C1 segment of cervical spinal cord (tissue), 14 donors: ENCODE data around the gene CAB39L.
"Not testable (repeated sequence)": the region's sequence is repeated elsewhere in the genome, so short reads cannot be mapped to it uniquely, and the experiment has no call there.

ENCODE experiments used
- DNase-seq, 14 donors: peaks; one replicate each; lab custom pipeline; 2025; lab: John Stamatoyannopoulos, UW

Gene CAB39L

DNA sequence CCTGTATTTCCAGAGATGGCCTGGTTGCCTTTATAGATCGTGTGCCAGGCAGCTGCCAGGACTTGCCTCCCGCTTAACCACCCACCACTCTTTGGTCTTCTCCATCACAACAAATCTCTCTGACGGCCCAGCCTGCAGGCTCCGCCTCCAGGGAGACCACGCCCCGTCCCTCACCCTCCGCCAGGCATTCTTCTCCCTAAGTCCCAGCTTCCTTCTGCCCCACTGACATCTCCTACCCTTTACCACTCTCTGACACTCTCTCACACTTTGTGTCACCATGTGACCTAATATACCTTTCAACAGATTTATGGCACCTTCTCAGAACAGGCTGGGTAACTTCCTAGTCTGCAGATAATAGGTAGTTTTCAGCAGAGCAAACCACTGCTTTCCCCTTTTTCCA lies 95.1 kb downstream of the CAB39L start:
- no peak for DNase-seq

DNA sequence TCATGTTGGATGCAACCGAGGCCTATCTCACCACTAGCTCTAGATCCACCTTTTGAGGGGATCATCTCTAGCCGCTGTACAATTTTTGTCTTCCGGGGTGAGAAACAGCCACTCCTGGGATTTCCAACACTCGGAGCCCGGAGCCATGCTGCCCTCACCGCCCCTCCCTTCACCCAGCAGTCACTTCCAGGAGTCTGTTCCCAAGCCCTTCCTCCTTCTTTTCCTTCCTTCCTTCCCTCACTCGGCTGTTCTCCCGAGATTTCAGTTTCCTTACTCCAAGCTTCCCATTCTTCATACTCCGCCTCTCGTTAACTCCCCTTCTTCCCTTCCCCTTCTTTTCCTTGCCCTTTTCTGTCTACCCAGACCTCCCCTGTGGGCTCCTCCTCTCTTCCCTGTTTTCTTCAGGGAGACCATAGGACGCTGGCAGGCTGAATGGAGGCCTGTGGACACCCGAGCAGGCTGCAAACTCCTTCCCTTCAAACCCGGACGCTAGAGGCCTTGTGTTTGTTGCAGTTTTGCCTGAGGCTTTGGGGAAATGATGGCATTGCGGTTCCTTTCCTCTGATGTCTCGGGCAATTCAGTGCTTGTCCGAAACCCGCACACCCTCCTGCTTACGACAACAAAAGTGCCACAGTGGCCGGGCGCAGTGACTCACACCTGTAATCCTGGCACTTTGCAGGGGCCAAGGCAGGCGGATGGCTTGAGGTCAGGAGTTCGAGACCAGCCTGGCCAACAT lies 96.0 kb downstream of the CAB39L start:
- DNase-seq, result no peak

DNA sequence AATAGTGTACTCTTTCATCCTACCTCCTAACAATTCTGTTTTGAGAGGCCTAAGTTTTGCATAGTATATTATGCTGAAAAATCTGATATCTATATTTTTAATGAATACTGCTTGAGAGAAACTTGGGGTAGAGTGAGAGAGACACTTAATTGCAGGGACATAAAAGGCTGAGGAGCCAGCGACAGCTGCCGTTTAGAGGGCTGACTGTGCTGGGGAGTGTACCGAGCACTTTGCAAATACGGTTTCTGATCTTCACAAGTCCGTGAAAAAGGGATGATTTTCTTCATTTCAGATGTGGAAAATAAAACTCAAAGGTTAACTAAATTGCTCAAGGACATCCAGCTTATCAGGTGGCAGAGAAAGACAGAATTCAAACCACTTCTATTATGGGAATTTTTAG lies 97.4 kb downstream of the CAB39L start:
- DNase-seq, result no peak

DNA sequence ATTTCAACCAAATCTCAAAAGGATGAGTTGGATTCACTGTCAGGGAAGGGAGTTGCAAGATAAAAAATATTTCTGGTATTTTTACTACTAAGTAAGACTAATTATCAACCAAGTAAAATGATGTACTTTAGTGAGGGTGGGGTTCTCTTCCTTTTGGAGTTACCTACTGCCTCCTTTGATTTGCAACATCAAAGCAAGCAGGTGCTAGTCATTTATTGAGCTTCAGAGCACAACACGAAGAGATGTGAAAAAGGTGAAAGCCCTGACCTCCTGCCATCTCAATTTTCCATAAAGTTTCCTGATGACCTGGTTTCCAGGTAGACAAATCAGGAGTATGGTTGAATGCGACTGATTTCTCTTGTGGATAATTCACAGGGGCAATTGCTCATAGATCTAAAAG lies 100.1 kb downstream of the CAB39L start:
- no peak for DNase-seq

DNA sequence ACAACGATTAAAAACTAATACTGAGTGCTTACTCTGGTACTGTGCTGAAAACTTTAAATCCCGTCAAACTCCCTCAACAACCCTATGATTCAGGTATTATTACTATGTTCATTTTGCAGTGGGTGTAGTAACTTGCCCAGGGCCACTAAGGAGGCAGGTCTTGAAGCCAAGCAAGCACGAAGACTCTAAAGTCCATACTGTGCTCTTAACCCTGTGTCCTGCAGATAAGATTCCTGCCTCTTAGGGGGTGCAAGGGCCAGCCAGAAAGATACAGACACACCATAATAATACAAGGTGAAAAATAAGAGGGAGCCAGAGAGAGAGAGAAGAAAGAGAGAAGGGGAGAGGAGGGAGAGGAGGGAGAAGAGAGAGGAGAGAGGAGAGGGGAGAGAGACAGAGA lies 100.6 kb downstream of the CAB39L start:
- DNase-seq, result no peak

DNA sequence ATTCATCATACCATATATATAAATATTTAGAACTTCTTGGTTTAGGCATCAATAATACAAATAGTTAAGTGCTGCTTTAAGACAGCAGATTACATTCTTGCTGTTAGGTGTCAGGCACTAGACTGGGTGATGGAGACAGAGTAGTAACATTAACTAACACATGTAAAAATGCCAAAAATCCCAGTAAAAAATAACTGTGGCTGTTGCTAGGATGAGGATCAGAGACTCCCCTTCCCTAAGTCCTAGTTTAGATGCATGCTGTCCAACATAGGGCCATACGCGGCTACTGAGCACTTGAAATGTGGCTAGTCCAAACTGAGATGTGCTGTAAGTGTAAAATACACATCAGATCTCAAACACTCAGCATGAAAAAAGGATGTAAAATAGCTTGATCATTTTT lies 101.4 kb downstream of the CAB39L start:
- no peak for DNase-seq

DNA sequence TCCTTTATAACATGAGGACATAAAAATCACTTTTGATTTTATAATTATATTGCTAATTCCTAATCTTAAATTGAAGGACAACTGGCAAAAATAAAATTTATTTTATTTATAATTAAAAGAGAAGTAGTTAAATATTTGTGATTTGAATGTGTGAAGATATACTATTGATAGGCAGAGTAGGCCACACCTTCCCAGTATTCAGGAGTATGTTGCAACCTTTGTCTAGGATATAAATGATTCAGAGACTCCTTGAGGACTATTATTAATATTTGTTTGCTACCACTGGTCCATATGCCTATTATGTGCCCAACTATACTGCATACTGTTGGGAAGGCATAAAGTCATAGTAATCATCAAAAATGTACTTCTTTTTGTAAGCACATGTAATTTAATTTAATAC lies 101.9 kb downstream of the CAB39L start:
- no peak for DNase-seq

DNA sequence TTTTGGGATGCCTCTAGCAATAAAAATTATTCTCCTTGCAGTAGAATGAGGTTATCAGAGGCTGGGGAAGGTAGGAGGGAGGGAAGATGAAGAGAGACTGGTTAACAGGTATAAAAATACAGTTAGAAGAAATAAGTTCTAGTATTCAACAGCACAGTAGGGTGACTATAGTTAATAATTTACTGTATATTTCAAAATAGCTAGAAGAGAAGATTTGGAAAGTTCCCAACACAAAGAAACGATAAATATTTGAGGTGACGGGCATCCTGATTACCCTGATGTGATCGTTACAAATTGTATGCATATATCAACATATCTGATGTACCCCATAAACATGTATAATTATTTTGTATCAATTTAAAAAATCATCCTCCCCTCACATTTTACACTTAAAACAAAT lies 102.3 kb downstream of the CAB39L start:
- no peak for DNase-seq

DNA sequence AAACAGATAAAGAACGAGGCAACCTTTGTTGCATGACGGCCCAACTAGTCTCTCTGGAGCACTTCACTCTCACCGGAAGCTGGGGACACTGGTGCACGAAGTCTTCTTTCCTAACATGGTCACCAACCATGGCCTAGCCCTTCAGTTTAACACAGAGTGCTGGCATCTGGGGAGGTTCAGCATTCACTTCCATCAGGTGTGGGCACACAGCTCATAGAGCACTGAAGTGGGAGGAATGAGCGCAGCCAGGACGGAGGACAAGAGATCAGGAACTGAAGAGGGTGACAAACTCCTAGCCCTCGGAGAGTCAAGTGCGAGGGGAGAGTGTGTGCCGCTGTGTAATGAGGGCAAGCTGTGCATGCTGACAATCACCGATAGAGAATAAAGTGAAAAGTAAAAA lies 103.7 kb downstream of the CAB39L start:
- no peak for DNase-seq

DNA sequence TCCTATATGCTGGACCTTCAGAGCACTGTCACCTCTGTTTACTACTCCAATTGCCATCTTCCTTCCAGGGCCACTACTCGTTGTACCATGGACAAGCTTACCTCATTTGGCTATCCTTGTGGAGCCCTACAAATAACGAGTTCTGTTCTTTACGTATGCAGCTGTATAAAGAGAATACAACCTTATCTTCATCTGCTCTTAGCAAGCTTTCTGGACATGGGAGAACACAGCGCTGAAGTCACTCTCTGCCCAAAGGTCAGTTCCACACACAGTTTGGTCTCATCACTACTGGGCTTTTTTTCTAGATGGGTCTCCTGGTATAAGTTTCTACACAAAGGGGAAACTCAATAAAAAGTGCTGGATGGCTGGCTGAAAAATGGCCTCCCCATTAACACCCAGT lies 107.2 kb downstream of the CAB39L start:
- DNase-seq, result no peak

DNA sequence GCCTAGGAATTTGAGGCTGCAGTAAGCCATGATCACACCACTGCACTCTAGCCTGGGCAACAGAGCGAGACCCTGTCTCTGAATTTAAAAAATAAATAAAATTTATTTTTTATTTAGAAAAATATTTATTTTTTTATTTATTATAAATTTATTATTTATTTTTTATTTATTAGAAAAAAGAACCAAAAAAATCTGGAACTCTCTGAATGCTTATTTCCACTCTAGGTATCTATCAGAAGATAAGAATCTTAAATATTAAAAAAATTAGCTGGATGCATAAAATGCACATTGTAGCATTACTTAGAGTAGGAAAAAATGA lies 113.4 kb downstream of the CAB39L start:
- DNase-seq, result no peak

DNA sequence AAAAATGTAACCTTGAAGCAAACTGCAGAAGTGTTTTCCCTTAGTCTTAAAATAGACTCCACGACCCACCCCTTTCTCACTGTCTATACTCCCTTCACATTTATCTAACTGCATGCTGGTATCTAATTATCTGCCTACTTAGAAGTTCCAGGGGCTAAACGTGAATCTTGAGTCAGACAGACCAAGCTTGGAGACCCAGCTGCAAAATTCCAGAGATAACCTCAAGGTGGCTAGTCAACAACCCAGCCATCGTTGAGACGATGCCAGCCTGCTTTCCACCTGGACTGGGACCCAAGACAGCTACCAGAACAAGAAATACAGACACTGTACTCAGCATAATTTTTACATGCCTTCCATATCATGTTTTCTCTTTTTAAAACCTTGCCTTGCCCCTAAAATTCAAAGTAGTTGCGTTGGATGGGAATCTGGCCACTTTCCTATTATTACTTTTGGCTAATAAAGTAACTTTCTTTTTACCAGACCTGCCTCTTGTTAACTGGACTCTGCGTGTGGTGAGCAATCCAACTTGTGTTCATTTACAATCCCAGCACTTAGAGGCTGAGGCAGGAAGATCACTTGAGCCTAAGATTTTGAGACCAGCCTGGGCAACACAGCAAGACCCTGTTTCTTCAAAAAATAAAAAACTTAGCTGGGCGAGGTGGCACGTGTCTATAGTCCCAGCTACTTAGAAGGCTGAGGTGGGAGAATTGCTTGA lies 113.9 kb downstream of the CAB39L start:
- no peak for DNase-seq

DNA sequence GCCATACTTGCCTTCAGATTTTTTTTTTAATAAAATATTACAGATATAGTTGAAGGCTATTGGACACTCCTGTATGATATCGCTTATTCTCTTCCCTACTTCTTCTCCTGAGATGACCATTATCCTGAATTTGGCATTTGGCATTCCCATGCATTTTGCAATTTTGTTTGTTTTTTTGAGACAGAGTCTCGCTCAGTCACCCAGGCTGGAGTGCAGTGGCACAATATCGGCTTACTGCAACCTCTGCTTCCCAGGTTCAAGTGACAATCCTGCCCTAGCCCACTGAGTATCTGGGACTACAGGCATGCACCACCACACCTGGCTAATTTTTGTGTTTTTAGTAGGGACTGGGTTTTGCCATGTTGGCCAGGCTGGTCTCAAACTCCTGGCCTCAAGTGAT lies 116.7 kb downstream of the CAB39L start:
- DNase-seq, result not testable (repeated sequence)

DNA sequence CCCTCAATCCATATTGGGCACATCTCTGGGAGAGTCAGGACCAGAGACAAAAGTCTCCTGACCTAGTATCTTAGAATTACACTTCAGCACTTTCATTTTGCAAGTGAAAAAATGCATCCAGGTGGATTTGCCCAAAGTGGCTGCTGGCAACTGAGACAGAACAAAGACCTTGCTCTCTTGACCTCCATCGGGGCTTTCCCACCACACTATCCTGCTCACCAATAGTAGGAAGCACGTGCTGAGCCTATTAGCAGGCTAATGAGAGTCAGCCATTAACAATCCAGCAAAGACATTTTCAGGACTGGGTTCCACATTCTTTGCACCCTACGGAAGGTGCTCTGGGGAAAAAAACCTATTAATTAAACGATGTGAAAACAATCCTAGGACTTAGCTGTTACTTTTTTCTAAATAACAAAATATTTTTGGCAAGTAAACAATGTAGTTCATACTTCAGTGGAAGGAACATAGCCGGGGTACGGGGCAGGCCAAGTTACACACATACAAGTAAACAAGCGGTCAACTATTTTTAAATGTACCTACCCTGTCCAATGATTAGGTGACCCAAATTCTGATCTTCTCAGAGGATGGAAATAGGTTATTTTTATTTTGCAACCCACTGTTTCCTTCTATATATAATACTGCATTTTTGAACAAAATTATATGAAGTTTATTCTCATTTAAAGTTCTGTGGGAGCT lies 117.5 kb downstream of the CAB39L start:
- DNase-seq, result no peak

DNA sequence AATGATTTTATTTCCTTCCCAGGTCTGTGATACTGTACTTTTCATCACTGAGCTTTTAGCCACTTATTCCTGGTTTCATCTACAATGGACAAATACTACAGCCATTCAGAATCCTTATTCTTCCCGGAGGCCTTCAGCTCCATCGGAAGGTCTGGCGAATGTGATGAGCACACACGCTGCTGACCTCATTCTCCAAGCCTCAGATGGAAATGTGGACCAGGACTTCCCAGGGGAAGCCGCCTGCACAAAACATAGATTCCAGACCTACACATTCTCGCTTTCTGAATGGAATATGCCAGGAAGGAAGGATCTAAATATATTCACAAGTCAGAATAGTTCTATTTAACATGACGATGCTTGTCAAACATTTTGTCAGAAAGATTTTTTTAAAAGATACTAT lies 120.5 kb downstream of the CAB39L start:
- DNase-seq, result no peak

DNA sequence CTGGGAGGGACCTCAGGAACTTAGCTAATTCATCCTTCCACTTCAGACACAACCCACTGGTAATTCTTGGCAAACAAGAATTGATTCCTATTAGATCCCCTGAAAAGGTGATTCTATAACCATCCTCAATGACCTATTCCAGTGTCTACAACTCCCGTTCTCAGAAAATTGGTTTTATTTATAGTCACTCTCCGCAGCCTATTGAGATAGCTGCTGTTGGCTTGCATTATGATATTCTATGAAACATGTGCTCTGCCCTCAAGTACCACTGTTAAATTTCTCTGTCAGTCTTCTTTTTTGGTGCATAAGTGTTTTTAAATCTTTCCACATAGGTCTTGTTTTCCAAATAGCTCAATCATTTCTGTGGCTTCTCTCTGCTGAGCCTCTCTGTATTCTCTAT lies 121.2 kb downstream of the CAB39L start:
- DNase-seq, result no peak

DNA sequence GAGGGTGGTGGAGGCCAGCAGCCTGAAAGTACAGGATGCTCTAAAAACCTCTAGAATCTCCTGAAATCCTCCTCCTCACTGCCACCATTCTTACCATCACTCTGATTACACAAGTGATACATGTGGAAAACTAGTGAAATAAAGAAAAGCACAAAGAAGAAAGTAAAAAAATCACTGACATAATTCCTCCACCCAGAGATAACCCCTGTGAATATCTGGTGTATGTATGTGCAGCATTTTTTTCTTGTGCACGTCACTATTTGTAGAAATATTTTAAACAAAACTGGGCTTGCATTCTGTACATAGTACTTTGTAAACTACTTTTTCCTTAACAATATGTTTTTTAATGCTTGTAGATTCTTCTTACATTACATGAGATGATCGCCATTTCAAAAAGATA lies 122.9 kb downstream of the CAB39L start:
- no peak for DNase-seq

DNA sequence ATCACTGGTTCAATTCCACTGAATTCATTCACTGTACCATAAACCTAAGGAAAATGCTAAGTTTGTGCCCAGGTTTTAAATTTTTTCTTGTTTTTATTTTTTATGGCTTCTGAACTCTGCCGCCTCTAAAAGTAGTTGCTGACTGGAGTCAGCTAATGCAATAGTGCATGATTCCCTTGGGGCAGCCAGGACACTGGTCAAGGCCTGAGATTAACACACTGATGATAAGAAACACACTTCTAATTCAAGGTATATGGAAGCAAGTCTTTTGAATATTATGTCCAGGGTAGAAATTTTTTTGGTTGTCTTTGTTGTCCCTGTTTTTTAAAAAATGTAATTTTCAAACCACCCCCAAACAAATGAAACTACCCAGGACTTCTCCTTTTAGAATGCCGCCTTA lies 123.9 kb downstream of the CAB39L start:
- DNase-seq, result no peak

DNA sequence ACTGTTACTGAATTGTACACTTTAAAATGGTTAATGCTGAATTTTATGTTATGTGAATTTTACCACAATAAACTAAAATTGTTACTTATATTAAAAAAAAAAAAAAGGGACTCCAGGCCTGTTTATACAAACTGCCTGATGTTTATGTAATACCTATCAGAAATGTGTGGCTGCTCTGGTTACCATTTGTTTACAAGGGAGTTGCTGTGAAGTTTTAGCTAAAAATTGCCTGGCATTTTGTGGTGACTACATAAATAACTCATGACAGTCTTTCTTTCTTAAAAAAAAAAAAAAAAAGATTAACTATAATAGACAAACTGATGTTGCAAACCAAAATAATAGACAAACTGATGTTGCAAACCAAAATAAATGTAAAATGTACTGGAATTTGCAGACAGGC lies 124.3 kb downstream of the CAB39L start:
- DNase-seq, result no peak

DNA sequence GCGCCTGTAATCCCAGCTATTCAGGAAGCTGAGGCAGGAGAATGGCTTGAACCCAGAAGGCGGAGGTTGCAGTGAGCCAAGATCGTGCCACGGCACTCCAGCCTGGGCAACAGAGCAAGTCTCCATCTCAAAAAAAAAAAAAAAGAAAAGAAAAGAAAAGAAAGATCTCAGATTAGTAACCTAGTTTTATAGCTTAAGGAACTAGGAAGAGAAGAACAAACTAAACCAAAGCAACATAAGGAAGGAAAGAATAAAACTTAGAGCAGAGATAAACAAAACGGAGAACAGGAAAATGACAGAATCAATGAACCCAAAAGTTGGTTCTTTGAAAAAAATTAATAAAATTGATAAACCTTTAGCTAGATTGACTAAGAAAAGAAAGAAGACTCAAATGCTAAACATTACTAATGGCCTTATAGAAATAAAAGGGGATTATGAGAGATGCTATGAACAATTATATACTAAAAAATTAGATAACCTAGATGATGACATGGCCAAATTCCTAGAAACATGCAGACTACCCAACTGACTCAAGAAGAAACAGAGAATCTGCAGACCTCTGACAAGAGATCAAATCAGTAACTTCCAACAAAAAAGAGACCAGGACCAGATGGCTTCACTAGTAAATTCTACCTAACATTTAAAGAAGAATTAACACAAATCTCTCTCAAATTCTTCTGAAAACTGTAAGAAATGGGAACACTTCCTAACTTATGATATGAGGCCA lies 127.9 kb downstream of the CAB39L start:
- DNase-seq, result no peak

DNA sequence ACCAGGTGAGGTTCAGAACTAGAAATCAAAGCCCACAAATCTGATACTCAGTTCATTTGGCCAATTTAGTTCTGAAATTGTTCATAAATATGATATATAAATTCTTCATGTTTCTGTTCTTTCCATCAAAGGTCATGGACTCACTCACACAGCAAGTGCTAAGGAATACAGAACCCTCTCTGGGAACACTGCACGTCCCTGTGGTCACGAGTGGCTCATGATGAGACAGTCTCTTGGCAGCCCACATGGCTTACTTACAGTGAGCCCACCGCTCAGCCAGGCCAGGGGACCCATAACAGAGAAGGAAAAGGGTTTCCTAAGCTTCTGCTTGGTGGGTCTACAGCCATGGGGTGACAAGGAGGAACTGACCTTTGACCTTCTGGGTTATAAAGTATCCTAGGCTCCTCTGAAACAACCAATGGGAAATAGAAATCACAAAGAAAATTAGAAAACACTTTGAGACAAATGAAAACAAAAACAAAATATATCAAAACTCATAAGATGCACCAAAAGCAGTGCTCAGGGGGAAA lies 128.8 kb downstream of the CAB39L start:
- no peak for DNase-seq

DNA sequence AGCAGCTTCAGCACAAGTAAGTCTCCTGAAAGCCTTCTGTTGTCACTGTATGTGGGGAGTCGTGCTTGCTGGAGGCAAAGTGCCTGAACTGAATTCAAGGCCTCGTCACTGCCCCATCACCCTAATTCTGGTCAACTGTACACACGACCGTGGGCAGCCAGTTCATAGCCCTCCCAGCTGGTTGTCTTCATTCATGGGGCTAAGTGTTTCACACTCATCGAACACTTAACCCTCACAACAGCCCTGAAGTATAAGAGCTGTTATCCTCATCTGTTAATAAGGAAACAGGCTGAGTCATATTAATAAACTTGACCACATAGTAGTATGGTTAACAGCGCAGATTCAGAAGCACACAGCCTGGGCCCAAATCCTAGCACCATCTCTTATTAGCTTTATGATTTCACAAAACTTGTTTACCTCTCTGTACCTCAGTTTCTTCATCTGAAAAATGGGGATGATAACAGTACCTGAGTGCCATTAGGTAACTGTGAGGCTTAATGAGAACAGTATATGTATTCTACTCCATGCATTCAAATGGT lies 129.5 kb downstream of the CAB39L start:
- DNase-seq, result no peak
